ENCODE measurements around the gene RBM11. TPM values are rescaled to one million over a fixed set of nuclear protein-coding genes. Genes with fewer than 3 reads are reported as not detected.

Gene RBM11
- total RNA-seq, 6 donors from 2014 or later: 1.2 to 5.4 (median 1.7) TPM

GRCh38 chr21:14241297-14241696 lies 25.3 kb downstream of the RBM11 start:
- no peak for TF ChIP-seq EP300 (IDR thresholded peaks at IDR 0.05)
- no peak for TF ChIP-seq POLR2A (IDR thresholded peaks at IDR 0.05)
- no peak for TF ChIP-seq CTCF (IDR thresholded peaks at IDR 0.05)
- 34 to 44% methylated on average over 2 of the region's 2 CpGs for WGBS, 2 donors
- H3K36me3 ChIP-seq: no peaks in the 10 kb centered on the region

DNA sequence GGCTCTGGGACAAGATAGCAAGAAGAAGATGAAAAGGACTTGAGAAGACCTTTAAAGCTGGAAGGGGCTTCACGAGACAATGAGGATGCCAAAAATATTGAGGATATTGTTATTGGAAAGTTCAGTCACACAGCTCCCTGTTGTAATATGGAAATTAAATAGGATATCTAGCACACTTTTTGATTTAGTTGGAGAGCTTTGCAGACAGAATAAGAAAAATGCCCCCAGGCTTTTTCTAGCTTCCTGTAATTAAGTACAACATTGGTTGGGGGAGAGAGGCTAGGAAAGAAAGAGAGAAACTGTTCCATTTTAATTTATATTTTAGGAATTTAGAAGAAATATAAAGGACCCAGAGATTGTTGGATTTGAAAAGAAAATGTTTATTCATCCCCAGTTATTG lies 27.5 kb downstream of the RBM11 start:
- Histone ChIP-seq H3K9me3 (no peaks in the 10 kb centered on the region), H3K27me3 (no peaks in the 10 kb centered on the region), H3K27ac (no peak overlapping the region), H3K4me3 (no peak overlapping the region), H3K36me3 (no peaks in the 10 kb centered on the region), H3K4me1 (no peaks in the 10 kb centered on the region)
- no peak for DNase-seq
- TF ChIP-seq POLR2AphosphoS5 (IDR thresholded peaks at IDR 0.05) (no peak), CTCF (IDR thresholded peaks at IDR 0.05) (no peak), POLR2A (IDR thresholded peaks at IDR 0.05) (no peak), EP300 (IDR thresholded peaks at IDR 0.05) (no peak)
- no peak for ATAC-seq (ENCODE audit: low FRiP score in 2 of 2)
- 33 to 38% methylated on average over 1 of the region's 1 CpG for WGBS, 2 donors

More at GRCh38 chr21:14241297-14241696, 25.3 kb downstream of the RBM11 start:
- Histone ChIP-seq H3K4me1 (no peaks in the 10 kb centered on the region), H3K27me3 (no peaks in the 10 kb centered on the region), H3K4me3 (no peak overlapping the region), H3K27ac (no peak overlapping the region), H3K9me3 (no peaks in the 10 kb centered on the region)
- DNase-seq: no peak
- ATAC-seq (ENCODE audit: low FRiP score in 2 of 2): no peak

- H3K4me1 ChIP-seq: no peaks in the 10 kb centered on the region
- H3K9me3 ChIP-seq: no peaks in the 10 kb centered on the region
- no peak overlapping the region for H3K27ac ChIP-seq
- no peak for ATAC-seq (ENCODE audit: low FRiP score in 2 of 2)
- TF ChIP-seq CTCF (IDR thresholded peaks at IDR 0.05): no peak
- TF ChIP-seq POLR2A (IDR thresholded peaks at IDR 0.05): no peak
- no peak for TF ChIP-seq POLR2AphosphoS5 (IDR thresholded peaks at IDR 0.05)
- no peak for TF ChIP-seq EP300 (IDR thresholded peaks at IDR 0.05)
- H3K27me3 ChIP-seq: no peaks in the 10 kb centered on the region
- no peak for DNase-seq
- H3K36me3 ChIP-seq: no peaks in the 10 kb centered on the region
- 30 to 37% methylated on average over 2 of the region's 2 CpGs for WGBS, 2 donors
- no peak overlapping the region for H3K4me3 ChIP-seq
These were observed 27.9 kb downstream of the RBM11 start for GRCh38 chr21:14243874-14244273.

- Histone ChIP-seq H3K36me3 (no peaks in the 10 kb centered on the region), H3K27me3 (no peaks in the 10 kb centered on the region), H3K4me3 (no peak overlapping the region), H3K4me1 (no peaks in the 10 kb centered on the region), H3K27ac (no peak overlapping the region), H3K9me3 (no peaks in the 10 kb centered on the region)
- no peak for DNase-seq
- no peak for ATAC-seq (ENCODE audit: low FRiP score in 2 of 2)
- TF ChIP-seq EP300 (IDR thresholded peaks at IDR 0.05) (no peak), POLR2AphosphoS5 (IDR thresholded peaks at IDR 0.05) (no peak), POLR2A (IDR thresholded peaks at IDR 0.05) (no peak), CTCF (IDR thresholded peaks at IDR 0.05) (no peak)
These were observed 29.0 kb downstream of the RBM11 start for GRCh38 chr21:14244911-14245310.

DNA sequence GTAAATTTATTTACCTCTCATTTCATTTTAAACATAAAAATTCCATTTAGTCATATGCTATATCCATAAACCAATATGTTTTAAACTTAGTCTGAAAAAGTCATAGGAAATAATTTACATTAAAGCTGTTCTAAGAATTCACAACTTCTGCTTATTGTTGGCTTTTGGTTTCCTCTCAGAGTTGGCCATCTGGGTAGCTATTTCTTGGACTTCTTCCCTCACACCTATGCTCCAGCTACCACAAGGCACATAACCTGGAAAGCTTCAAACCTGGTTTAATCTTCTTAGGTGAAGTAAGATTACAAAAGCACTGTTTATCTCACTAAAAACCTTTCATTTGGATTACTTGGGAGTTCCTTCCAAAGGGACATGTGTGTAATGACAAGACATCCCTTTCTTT lies 29.8 kb downstream of the RBM11 start:
- DNase-seq (no peak), ATAC-seq (ENCODE audit: low FRiP score in 2 of 2) (no peak)
- H3K9me3 ChIP-seq: no peaks in the 10 kb centered on the region
- H3K36me3 ChIP-seq: no peaks in the 10 kb centered on the region
- H3K27me3 ChIP-seq: no peaks in the 10 kb centered on the region
- TF ChIP-seq POLR2A (IDR thresholded peaks at IDR 0.05) (no peak), CTCF (IDR thresholded peaks at IDR 0.05) (no peak), EP300 (IDR thresholded peaks at IDR 0.05) (no peak), POLR2AphosphoS5 (IDR thresholded peaks at IDR 0.05) (no peak)
- H3K27ac ChIP-seq: no peak overlapping the region
- H3K4me1 ChIP-seq: no peaks in the 10 kb centered on the region
- H3K4me3 ChIP-seq: no peak overlapping the region

Measured in upper lobe of left lung (tissue), 6 donors.